H9 (cell line): ENCODE results near the gene MEGF9. TPM values are rescaled to one million over a fixed set of nuclear protein-coding genes. Genes with fewer than 3 reads are reported as not detected.
"Not testable (repeated sequence)": the region's sequence is repeated elsewhere in the genome, so short reads cannot be mapped to it uniquely, and the experiment has no call there.

Experiments used
- DNase-seq: peaks from one replicate; pipeline ENCODE4 v3.0.0-alpha.2; 2017
- H2AFZ ChIP-seq: one replicate; pipeline ENCODE4 v1.6.1; 2013; ENCODE audit warnings: mild to moderate bottlenecking, low read length, control low read depth, moderate library complexity
- H2AK5ac ChIP-seq: 2 replicates; pipeline ENCODE4 v1.6.1; 2013; ENCODE audit warnings: low read length, control low read depth, mixed read lengths; ENCODE audit not compliant: insufficient read length
- H2BK120ac ChIP-seq: one replicate; pipeline ENCODE4 v1.6.1; 2013; ENCODE audit warnings: low read depth, mild to moderate bottlenecking, low read length, control low read depth, inconsistent platforms; ENCODE audit not compliant: poor library complexity, severe bottlenecking
- H2BK12ac ChIP-seq: 2 replicates; pipeline ENCODE4 v1.6.1; 2013; ENCODE audit warnings: low read length, control low read depth, mixed read lengths, low read depth; ENCODE audit not compliant: insufficient read length
- H2BK15ac ChIP-seq: 2 replicates; pipeline ENCODE4 v1.6.1; 2013; ENCODE audit warnings: low read depth, low read length, control low read depth
- H2BK20ac ChIP-seq: one replicate; pipeline ENCODE4 v1.6.1; 2013; ENCODE audit warnings: low read depth, mild to moderate bottlenecking, low read length, control low read depth, inconsistent platforms; ENCODE audit not compliant: poor library complexity, severe bottlenecking
- H2BK5ac ChIP-seq: 2 replicates; pipeline ENCODE4 v1.6.1; 2013; ENCODE audit warnings: low read length, control low read depth, mixed read lengths; ENCODE audit not compliant: insufficient read length
- H3K14ac ChIP-seq: 2 replicates; pipeline ENCODE4 v1.6.1; 2013; ENCODE audit warnings: low read length, control low read depth; ENCODE audit not compliant: insufficient read depth
- H3K18ac ChIP-seq: 2 replicates; pipeline ENCODE4 v1.6.1; 2013; ENCODE audit warnings: low read depth, mild to moderate bottlenecking, mixed read lengths, low read length, control low read depth; ENCODE audit not compliant: insufficient read length
- H3K23ac ChIP-seq: 2 replicates; pipeline ENCODE4 v1.6.1; 2013; ENCODE audit warnings: low read length, control low read depth, mixed read lengths, low read depth; ENCODE audit not compliant: insufficient read length
- H3K23me2 ChIP-seq: 2 replicates; pipeline ENCODE4 v1.6.1; 2013; ENCODE audit warnings: low read depth, mild to moderate bottlenecking, mixed read lengths, low read length, control low read depth; ENCODE audit not compliant: insufficient read length, poor library complexity, severe bottlenecking
- H3K27ac ChIP-seq: 2 replicates; pipeline ENCODE4 v1.5.1; 2013; ENCODE audit warnings: low read length, control low read depth, mixed read lengths, low read depth; ENCODE audit not compliant: insufficient read length
- H3K27me3 ChIP-seq: 2 replicates; pipeline ENCODE4 v1.6.1; 2013; ENCODE audit warnings: low read length, control low read depth, inconsistent platforms; ENCODE audit not compliant: insufficient read depth
- H3K4ac ChIP-seq: 2 replicates; pipeline ENCODE4 v1.6.1; 2013; ENCODE audit warnings: low read depth, mild to moderate bottlenecking, control low read depth, inconsistent platforms, low read length, moderate library complexity
- H3K4me1 ChIP-seq: 2 replicates; pipeline ENCODE4 v1.6.1; 2013; ENCODE audit warnings: low read length, control low read depth, inconsistent platforms; ENCODE audit not compliant: insufficient read depth
- H3K4me2 ChIP-seq: 2 replicates; pipeline ENCODE4 v1.6.1; 2013; ENCODE audit warnings: low read length, control low read depth, mixed read lengths; ENCODE audit not compliant: insufficient read length, insufficient read depth
- H3K56ac ChIP-seq: 2 replicates; pipeline ENCODE4 v1.6.1; 2013; ENCODE audit warnings: low read depth, mild to moderate bottlenecking, mixed read lengths, low read length, control low read depth; ENCODE audit not compliant: insufficient read length
- H3K79me1 ChIP-seq: 2 replicates; pipeline ENCODE4 v1.6.1; 2013; ENCODE audit warnings: low read depth, mild to moderate bottlenecking, moderate library complexity, low read length, control low read depth, inconsistent platforms; ENCODE audit not compliant: insufficient read depth, poor library complexity, severe bottlenecking
- H3K79me2 ChIP-seq: 2 replicates; pipeline ENCODE4 v1.6.1; 2013; ENCODE audit warnings: low read length, control low read depth, inconsistent platforms; ENCODE audit not compliant: insufficient read depth
- H3K9ac ChIP-seq: 2 replicates; pipeline ENCODE4 v1.6.1; 2013; ENCODE audit warnings: low read length, control low read depth, mixed read lengths; ENCODE audit not compliant: insufficient read length; ENCODE audit errors: extremely low read depth
- H3K9me3 ChIP-seq: one replicate; pipeline ENCODE4 v1.6.1; 2013; ENCODE audit warnings: low read depth, low read length, inconsistent platforms; ENCODE audit not compliant: control insufficient read depth
- H3T11ph ChIP-seq: one replicate; pipeline ENCODE4 v1.6.1; 2013; ENCODE audit warnings: mild to moderate bottlenecking, low read length, control low read depth, inconsistent platforms
- H4K20me1 ChIP-seq: one replicate; pipeline ENCODE4 v1.6.1; 2013; ENCODE audit not compliant: control insufficient read depth, insufficient read length, insufficient read depth
- H4K5ac ChIP-seq: 2 replicates; pipeline ENCODE4 v1.6.1; 2013; ENCODE audit warnings: low read depth, mild to moderate bottlenecking, mixed read lengths, low read length, control low read depth; ENCODE audit not compliant: insufficient read length
- H4K8ac ChIP-seq: replicated peaks from 2 replicates; pipeline ENCODE4 v1.6.1; 2013; ENCODE audit warnings: low read length, control low read depth, mixed read lengths, low read depth; ENCODE audit not compliant: insufficient read length
- H4K91ac ChIP-seq: 2 replicates; pipeline ENCODE4 v1.6.1; 2013; ENCODE audit warnings: low read depth, mild to moderate bottlenecking, moderate library complexity, mixed read lengths, low read length, control low read depth; ENCODE audit not compliant: insufficient read length
- H3K27ac Mint-ChIP-seq, 3 experiments: 2 replicates in 2 of 3; 3 replicates in 1 of 3; pipeline ENCODE4 v1.8.0; 2020 to 2021; ENCODE audit warnings: mixed read lengths in 3 of 3, mild to moderate bottlenecking in 1 of 3, moderate library complexity in 1 of 3
- H3K27me3 Mint-ChIP-seq: 2 replicates; pipeline ENCODE4 v1.8.0; 2021; ENCODE audit warnings: low read depth, mild to moderate bottlenecking, moderate library complexity, mixed read lengths
- H3K36me3 Mint-ChIP-seq, 3 experiments: 2 replicates in 2 of 3; 3 replicates in 1 of 3; pipeline ENCODE4 v1.8.0; 2020 to 2021; ENCODE audit warnings: low read depth in 3 of 3, mixed read lengths in 3 of 3; ENCODE audit not compliant: insufficient read depth in 1 of 3
- H3K4me1 Mint-ChIP-seq, 2 experiments: 2 replicates each; pipeline ENCODE4 v1.8.0; 2020; ENCODE audit warnings: mixed read lengths in 2 of 2
- H3K4me3 Mint-ChIP-seq, 2 experiments: 2 replicates in 1 of 2; 3 replicates in 1 of 2; pipeline ENCODE4 v1.8.0; 2020 to 2021; ENCODE audit warnings: mild to moderate bottlenecking in 2 of 2, mixed read lengths in 2 of 2, moderate library complexity in 1 of 2
- H3K9me3 Mint-ChIP-seq, 2 experiments: 2 replicates in 1 of 2; 3 replicates in 1 of 2; pipeline ENCODE4 v1.8.0; 2020; ENCODE audit warnings: mild to moderate bottlenecking in 2 of 2, mixed read lengths in 2 of 2, moderate library complexity in 1 of 2
- CTCF ChIP-seq: fragments of 200-600 bp; sonication (generic); conservative IDR thresholded peaks from 3 replicates; pipeline ENCODE4 v1.8.0; 2021; ENCODE audit warnings: antibody characterized with exemption, mild to moderate bottlenecking
- WGBS: extraction: QIAGEN DNeasy Blood & Tissue Kit; methylation state at CpG from one replicate; pipeline ENCODE4 v1.1.7; 2013; ENCODE audit warnings: missing lambda C conversion rate, low lambda C conversion rate, mixed read lengths; ENCODE audit not compliant: insufficient read length; ENCODE audit errors: extremely low coverage; 5-methylcytosine and 5-hydroxymethylcytosine counted together
- total RNA-seq: library from RNA; stranded (reverse); gene quantifications from 2 replicates; pipeline ENCODE4 v1.2.1, GENCODE V29; 2021

MEGF9 gene
- total RNA-seq, 1 experiment from 2014 or later, result 0.94 TPM

DNA sequence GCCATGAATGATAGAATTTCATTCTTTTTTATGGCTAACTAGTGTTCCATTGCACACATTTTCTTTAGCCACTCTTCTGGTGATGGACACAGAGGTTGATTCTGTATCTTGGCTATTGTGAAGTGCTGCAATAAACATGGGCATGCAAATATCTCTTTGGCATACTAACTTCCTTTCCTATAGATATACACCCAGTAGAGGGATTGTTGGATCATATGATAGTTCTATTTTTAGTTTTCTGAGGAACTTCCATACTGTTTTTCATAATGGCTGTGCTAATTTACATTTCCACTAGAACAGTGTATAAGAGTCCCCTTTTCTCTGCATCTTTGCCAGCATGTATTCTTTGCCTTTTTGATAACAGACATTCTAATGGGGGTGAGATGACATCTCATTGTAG, 83.9 kb downstream of the MEGF9 start:
- no peak overlapping the region for H4K8ac ChIP-seq
- no peak overlapping the region for H2BK5ac ChIP-seq
- H2AFZ ChIP-seq, result no peak overlapping the region
- H3K27ac Mint-ChIP-seq, result no peak overlapping the region
- no peaks in the 10 kb centered on the region for H3K79me1 ChIP-seq
- H3K27me3 Mint-ChIP-seq, result peaks cover 2% of the 10 kb centered on the region
- no peak overlapping the region for H3K4me3 Mint-ChIP-seq
- no peak overlapping the region for H3T11ph ChIP-seq
- no peak overlapping the region for H3K56ac ChIP-seq
- no peaks in the 10 kb centered on the region for H4K20me1 ChIP-seq
- H3K4me1 Mint-ChIP-seq, result peaks cover 0 to under 1% of the 10 kb centered on the region in 2 experiments; a peak in 3 of 4 replicates
- no peaks in the 10 kb centered on the region for H3K79me2 ChIP-seq
- DNase-seq, result no peak
- no peak overlapping the region for H3K18ac ChIP-seq
- no peaks in the 10 kb centered on the region for H3K27me3 ChIP-seq
- no peak overlapping the region for H3K23ac ChIP-seq
- TF ChIP-seq CTCF, result no peak
- H3K23me2 ChIP-seq, result no peaks in the 10 kb centered on the region
- H3K4me2 ChIP-seq, result no peak overlapping the region
- no peak overlapping the region for H4K91ac ChIP-seq
- H4K5ac ChIP-seq, result no peak overlapping the region
- H2BK120ac ChIP-seq, result no peak overlapping the region
- H3K14ac ChIP-seq, result no peak overlapping the region
- H3K27ac ChIP-seq, result no peak overlapping the region
- H3K36me3 Mint-ChIP-seq, result peaks cover 0 to 3% (median under 1%) of the 10 kb centered on the region in 3 experiments; a peak in 1 of 7 replicates
- no peaks in the 10 kb centered on the region for H3K4me1 ChIP-seq
- H2BK12ac ChIP-seq, result no peak overlapping the region
- no peak overlapping the region for H2BK20ac ChIP-seq
- H3K9me3 Mint-ChIP-seq, result peaks cover 4 to 10% of the 10 kb centered on the region in 2 experiments
- no peak overlapping the region for H2BK15ac ChIP-seq
- H3K4ac ChIP-seq, result no peak overlapping the region
- H3K9ac ChIP-seq, result no peak overlapping the region
- H2AK5ac ChIP-seq, result no peak overlapping the region
- no peaks in the 10 kb centered on the region for H3K9me3 ChIP-seq

DNA sequence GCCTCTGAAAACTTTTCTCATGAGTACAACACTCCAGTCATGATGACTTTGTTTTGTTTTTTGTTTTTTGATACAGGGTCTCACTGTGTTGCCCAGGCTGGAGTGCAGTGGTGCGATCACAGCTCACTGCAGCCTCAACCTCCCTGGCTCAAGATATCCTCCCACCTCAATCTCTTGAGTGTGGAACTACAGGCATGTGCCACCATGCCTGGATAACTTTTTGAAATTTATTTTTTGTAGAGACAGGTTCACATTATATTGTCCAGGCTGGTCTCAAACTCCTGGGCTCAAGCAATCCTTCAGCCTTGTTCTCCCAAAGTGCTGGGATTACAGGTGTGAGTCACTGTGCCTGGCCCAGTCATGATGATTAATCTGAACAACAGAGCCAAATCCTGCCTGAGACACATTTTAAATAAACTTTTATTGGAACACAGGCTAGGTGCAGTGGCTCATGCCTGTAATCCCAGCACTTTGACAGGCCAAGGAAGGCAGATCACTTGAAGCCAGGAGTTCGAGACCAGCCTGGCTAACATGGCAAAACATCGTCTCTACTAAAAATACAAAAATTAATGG, 85.3 kb downstream of the MEGF9 start:
- peak overlapping the region in 1 of 3 experiments; percentile 85; a peak in 1 of 7 replicates for H3K27ac Mint-ChIP-seq
- H3K36me3 Mint-ChIP-seq, H3K79me1 ChIP-seq, H3K9ac ChIP-seq, H3K23ac ChIP-seq, H2AK5ac ChIP-seq, H2BK120ac ChIP-seq, H2BK5ac ChIP-seq, H2BK20ac ChIP-seq, H3K23me2 ChIP-seq, H2AFZ ChIP-seq, H3K27ac ChIP-seq, H3K4me1 ChIP-seq, DNase-seq, H3K27me3 ChIP-seq, H4K8ac ChIP-seq, H3K4ac ChIP-seq, H3K56ac ChIP-seq, H3K79me2 ChIP-seq, H3K4me2 ChIP-seq, H3K4me1 Mint-ChIP-seq, H3K18ac ChIP-seq, H3K14ac ChIP-seq, H4K20me1 ChIP-seq, H4K91ac ChIP-seq, H3K9me3 ChIP-seq, H3K9me3 Mint-ChIP-seq, H2BK15ac ChIP-seq, H3K27me3 Mint-ChIP-seq, H2BK12ac ChIP-seq, H4K5ac ChIP-seq, H3T11ph ChIP-seq, H3K4me3 Mint-ChIP-seq: not testable (repeated sequence)
- no CpG with 5 or more reads among the region's 3 CpGs for WGBS
